ENCODE measurements around the gene CCDC107.
A peak's percentile ranks its signal among the peaks of the same experiment; 100 is the strongest.

CCDC107 gene

DNA sequence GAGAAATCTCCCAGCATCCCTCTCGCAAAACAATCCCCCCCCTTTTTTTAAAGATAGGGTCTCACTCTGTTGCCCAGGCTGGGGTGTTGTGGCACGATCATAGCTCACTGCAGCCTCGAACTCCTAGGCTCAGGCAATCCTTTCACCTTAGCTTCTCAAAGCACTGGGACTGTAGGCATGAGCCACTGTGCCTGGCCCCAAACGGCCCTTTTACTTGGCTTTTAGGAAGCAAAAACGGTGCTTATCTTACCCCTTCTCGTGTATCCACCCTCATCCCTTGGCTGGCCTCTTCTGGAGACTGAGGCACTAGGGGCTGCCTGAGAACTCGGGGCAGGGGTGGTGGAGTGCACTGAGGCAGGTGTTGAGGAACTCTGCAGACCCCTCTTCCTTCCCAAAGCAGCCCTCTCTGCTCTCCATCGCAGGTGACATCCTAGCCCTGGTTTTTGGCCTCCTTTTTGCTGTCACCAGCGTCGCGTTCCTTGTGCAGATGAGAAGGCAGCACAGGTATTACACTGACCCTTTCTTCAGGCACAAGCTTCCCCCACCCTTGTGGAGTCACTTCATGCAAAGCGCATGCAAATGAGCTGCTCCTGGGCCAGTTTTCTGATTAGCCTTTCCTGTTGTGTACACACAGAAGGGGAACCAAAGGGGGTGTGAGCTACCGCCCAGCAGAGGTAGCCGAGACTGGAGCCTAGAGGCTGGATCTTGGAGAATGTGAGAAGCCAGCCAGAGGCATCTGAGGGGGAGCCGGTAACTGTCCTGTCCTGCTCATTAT, 22.4 kb downstream of the CCDC107 start:
- no peak overlapping the region for H3K27ac ChIP-seq (ENCODE audit: low read length)
- peaks cover 42% of the 10 kb centered on the region for H3K36me3 ChIP-seq (ENCODE audit: insufficient read depth, low read depth, low read length)
- H3K9ac ChIP-seq (ENCODE audit: low read depth, low read length): no peak overlapping the region
- H3K9me3 ChIP-seq (ENCODE audit: insufficient read depth, low read depth, low read length): no peaks in the 10 kb centered on the region
- peaks cover 7% of the 10 kb centered on the region for H3K27me3 ChIP-seq (ENCODE audit: insufficient read depth, low read length)
- H3K4me3 ChIP-seq (ENCODE audit: low read length): no peak overlapping the region
- H3K4me1 ChIP-seq (ENCODE audit: insufficient read depth, low read length): peaks cover 6% of the 10 kb centered on the region; the same call in 1 of the 2 replicates

DNA sequence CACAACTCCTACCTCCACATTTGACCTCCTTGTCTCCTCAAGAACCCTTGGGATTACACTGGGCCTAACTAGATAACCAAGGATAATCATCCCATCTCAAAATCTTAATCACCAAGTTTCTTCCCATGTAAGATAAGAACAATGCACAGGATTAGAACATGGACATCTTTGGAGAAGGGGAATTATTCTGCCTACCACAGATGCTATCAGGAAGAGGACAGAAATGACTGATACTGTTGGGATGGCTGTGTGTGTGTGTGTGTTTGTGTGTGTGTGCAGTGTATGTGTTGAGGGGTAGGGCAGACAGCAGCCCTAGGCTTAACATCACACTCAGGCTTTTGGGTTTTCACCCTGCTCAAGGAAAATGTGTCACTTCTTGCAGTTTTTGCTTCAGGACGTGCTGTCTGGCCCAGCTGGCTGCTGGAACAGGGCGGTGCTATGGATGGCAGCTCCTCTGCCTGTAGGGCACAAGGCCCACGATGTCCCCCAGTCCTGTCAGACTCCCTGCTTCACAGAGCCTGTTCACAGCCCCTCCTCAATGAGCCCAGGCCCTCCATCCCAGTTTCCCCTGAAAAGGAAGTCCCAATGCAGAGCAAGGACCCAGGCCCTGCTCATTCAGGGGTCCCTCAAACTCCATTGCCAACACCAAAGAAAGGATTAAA, 23.4 kb downstream of the CCDC107 start:
- no peak overlapping the region for H3K9ac ChIP-seq (ENCODE audit: low read depth, low read length)
- H3K4me1 ChIP-seq (ENCODE audit: insufficient read depth, low read length): peaks cover under 1% of the 10 kb centered on the region; the same call in 1 of the 2 replicates
- no peak overlapping the region for H3K27ac ChIP-seq (ENCODE audit: low read length)
- no peak overlapping the region for H3K4me3 ChIP-seq (ENCODE audit: low read length)
- H3K27me3 ChIP-seq (ENCODE audit: insufficient read depth, low read length): peaks cover 2% of the 10 kb centered on the region; the same call in 1 of the 2 replicates
- peaks cover 52% of the 10 kb centered on the region for H3K36me3 ChIP-seq (ENCODE audit: insufficient read depth, low read depth, low read length)
- no peaks in the 10 kb centered on the region for H3K9me3 ChIP-seq (ENCODE audit: insufficient read depth, low read depth, low read length)

DNA sequence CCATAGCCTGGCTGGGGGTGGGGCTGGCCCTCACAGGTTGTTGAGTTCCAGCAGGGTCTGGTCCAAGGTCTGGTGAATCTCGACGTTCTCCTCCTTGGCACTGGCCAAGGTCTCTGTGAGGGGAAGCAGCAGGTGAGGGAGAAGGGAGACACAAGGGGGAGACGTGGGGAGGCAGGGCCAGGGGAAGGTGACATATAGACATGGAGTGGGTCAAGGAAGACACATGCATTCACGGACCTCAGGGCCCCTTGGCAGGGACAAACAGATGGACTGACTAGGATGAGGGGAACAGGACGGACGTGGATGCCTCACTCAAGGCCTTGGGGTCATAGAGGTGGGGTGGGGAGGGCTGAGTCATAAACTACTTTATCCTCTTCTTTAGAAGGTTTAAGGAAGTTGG, 24.0 kb downstream of the CCDC107 start:
- Histone ChIP-seq H3K27ac (ENCODE audit: low read length) (no peak overlapping the region), H3K36me3 (ENCODE audit: insufficient read depth, low read depth, low read length) (peaks cover 57% of the 10 kb centered on the region), H3K4me3 (ENCODE audit: low read length) (no peak overlapping the region), H3K4me1 (ENCODE audit: insufficient read depth, low read length) (no peaks in the 10 kb centered on the region), H3K27me3 (ENCODE audit: insufficient read depth, low read length) (no peaks in the 10 kb centered on the region), H3K9ac (ENCODE audit: low read depth, low read length) (no peak overlapping the region), H3K9me3 (ENCODE audit: insufficient read depth, low read depth, low read length) (no peaks in the 10 kb centered on the region)

DNA sequence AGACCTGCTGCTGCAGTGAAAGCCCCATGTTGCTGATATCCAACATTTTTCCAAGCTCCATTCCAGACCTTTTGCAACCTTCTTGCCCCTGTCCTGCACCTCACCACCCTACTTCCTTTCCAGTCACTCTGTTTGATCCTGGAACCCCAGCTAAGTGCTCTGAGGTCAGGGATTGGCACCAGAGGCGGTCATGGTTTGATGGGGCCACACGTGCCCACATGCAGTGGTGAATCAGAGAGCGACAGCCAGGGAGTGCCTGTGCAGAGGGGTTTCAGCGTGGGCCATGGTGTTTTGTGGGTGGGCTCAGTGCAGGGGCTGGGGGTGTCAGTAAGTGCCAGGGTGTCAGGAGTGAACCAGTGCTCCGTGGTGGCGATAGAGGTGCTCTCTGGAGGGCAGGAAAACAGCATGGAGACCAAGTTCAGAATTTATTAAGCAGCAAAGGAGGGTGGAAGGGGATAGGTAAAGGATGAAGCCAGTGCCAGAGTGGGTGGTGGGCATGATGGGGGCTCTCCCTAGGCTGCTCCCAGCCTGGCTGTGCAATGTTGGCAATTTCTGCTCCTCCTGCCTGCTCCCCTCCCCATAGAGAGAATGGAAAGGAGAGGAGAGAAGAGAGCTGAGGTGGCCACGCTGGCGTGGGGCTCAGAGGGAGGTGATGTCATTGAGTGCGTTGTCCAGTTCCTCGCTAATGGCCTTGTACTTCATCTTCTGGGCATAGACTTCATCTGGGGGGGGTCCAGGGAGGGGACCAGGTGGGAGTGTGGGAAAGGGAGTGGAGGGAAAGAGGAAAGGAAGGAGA, 24.6 kb downstream of the CCDC107 start:
- H3K36me3 ChIP-seq (ENCODE audit: insufficient read depth, low read depth, low read length): peaks cover 64% of the 10 kb centered on the region
- H3K27me3 ChIP-seq (ENCODE audit: insufficient read depth, low read length): no peaks in the 10 kb centered on the region
- no peak overlapping the region for H3K9ac ChIP-seq (ENCODE audit: low read depth, low read length)
- no peak overlapping the region for H3K4me3 ChIP-seq (ENCODE audit: low read length)
- no peaks in the 10 kb centered on the region for H3K9me3 ChIP-seq (ENCODE audit: insufficient read depth, low read depth, low read length)
- H3K27ac ChIP-seq (ENCODE audit: low read length): no peak overlapping the region
- no peaks in the 10 kb centered on the region; the same call in 1 of the 2 replicates for H3K4me1 ChIP-seq (ENCODE audit: insufficient read depth, low read length)

DNA sequence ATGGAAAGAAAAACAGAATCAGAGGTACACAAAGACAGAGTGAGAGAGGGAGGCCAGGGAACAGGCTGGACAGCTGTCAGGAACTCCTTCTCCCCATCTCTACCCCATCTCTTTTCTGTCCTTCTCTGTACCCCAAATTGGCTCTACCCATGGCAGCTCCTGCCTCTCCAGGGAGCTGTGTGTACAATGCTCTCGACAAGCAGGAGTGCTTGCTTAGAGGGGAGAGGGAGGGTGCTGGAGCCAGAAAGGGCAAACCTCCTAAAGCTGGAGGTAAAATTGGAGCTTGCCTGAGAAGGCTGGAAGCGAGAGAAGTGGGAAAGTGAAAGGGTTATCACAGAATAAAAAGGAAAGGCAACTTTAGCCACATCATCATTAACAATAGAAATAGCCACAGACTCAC, 25.2 kb downstream of the CCDC107 start:
- peaks cover 70% of the 10 kb centered on the region for H3K36me3 ChIP-seq (ENCODE audit: insufficient read depth, low read depth, low read length)
- no peak overlapping the region for H3K9ac ChIP-seq (ENCODE audit: low read depth, low read length)
- H3K4me1 ChIP-seq (ENCODE audit: insufficient read depth, low read length): peaks cover 3% of the 10 kb centered on the region; the same call in 1 of the 2 replicates
- no peak overlapping the region for H3K27ac ChIP-seq (ENCODE audit: low read length)
- no peaks in the 10 kb centered on the region for H3K27me3 ChIP-seq (ENCODE audit: insufficient read depth, low read length)
- H3K4me3 ChIP-seq (ENCODE audit: low read length): no peak overlapping the region
- H3K9me3 ChIP-seq (ENCODE audit: insufficient read depth, low read depth, low read length): no peaks in the 10 kb centered on the region

DNA sequence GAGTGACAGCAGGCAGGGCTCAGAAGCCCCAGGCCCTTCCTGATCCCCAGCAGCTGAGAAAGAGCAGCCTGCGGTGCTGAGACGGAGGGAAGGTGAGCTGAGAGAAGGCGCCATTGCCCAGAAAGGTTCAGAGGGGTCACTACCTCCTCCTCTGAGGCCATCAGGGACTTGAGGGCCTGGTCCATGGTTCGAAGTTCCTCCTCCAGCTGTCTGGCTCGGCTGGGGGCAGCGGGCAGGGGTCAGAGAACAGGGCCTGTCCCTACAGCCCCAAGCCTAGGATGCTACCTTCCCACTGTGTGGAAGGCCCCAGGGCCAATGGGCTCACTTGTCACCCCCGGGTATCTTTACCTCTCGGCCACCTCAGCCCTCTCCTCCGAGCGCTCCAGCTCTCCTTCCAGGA, 26.8 kb downstream of the CCDC107 start:
- H3K27ac ChIP-seq (ENCODE audit: low read length): no peak overlapping the region

DNA sequence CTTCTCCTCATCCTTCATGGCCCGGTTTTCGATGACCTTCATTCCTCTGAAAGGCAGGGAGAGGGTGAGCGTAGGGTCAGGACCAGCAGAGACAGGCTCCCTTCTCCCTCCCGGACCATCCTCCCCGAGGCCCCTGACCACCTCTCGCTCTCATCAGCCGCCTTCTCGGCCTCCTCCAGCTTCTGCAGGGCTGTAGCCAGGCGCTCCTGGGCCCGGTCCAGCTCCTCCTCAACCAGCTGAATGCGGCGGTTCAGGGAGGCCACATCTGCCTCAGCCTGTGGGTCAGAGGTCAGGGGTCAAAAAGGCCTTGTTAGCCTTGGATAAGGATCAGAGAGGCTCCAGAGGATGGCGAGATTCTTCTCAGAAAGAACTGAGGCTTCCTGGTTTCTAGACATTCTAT, 27.4 kb downstream of the CCDC107 start:
- peaks cover 78% of the 10 kb centered on the region for H3K36me3 ChIP-seq (ENCODE audit: insufficient read depth, low read depth, low read length)
- no peak overlapping the region for H3K4me3 ChIP-seq (ENCODE audit: low read length)
- no peaks in the 10 kb centered on the region for H3K27me3 ChIP-seq (ENCODE audit: insufficient read depth, low read length)
- H3K27ac ChIP-seq (ENCODE audit: low read length): no peak overlapping the region
- H3K9me3 ChIP-seq (ENCODE audit: insufficient read depth, low read depth, low read length): no peaks in the 10 kb centered on the region
- H3K4me1 ChIP-seq (ENCODE audit: insufficient read depth, low read length): peaks cover 8% of the 10 kb centered on the region
- H3K9ac ChIP-seq (ENCODE audit: low read depth, low read length): no peak overlapping the region

More for the DNA sequence above, 26.8 kb downstream of the CCDC107 start:
- Histone ChIP-seq H3K36me3 (ENCODE audit: insufficient read depth, low read depth, low read length) (peaks cover 78% of the 10 kb centered on the region), H3K9ac (ENCODE audit: low read depth, low read length) (no peak overlapping the region), H3K4me1 (ENCODE audit: insufficient read depth, low read length) (peaks cover 8% of the 10 kb centered on the region), H3K27me3 (ENCODE audit: insufficient read depth, low read length) (no peaks in the 10 kb centered on the region), H3K9me3 (ENCODE audit: insufficient read depth, low read depth, low read length) (no peaks in the 10 kb centered on the region), H3K4me3 (ENCODE audit: low read length) (no peak overlapping the region)

DNA sequence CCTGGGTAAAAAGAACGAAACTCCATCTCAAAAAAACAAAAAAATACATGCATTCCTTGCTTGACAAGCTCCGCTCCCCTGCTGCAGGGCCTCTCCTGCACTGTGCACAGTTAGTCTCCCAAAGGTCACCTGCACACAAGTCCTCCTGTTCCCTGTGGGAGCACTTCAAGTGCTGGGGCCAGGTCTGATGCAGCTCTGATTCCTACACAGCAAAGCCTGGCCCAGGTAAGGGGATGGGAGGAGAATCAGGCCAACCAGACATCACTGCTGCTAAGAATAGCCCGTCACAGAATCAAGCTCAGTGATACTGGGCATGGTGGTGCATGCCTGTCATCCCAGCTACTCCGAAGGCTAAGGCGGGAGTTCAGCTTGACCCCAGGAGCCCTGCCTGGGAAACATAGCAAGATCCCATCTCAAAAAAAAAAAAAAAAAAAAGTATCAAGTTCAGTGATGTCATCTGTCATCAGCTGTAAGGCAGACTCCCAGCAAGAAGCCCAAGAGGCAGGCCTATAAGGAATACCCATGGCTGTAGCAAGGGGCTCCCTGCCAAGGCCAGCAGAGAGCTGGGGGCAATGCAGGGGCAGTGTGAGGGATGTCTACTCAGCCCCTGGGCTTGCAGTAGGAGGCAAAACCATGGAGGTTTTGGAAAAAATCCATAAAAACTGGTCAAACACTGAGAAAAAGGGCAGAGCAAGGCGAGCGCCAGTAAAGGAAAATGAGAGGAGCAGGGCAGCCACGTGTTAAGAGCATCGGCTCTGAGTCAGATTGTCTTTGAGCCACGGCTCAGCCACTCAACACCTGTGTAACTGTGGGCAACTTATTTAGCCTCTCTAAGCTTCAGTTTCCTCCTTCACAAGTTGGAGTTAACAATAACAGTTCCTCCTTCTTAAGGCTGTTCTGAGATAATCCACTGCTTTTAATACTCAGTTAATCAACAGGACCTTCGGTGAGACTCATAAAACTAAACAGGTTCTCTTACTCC, 28.4 kb downstream of the CCDC107 start:
- H3K27ac ChIP-seq (ENCODE audit: low read length): no peak overlapping the region
- no peaks in the 10 kb centered on the region for H3K9me3 ChIP-seq (ENCODE audit: insufficient read depth, low read depth, low read length)
- H3K4me3 ChIP-seq (ENCODE audit: low read length): no peak overlapping the region
- H3K4me1 ChIP-seq (ENCODE audit: insufficient read depth, low read length): peaks cover 11% of the 10 kb centered on the region
- no peaks in the 10 kb centered on the region for H3K27me3 ChIP-seq (ENCODE audit: insufficient read depth, low read length)
- H3K36me3 ChIP-seq (ENCODE audit: insufficient read depth, low read depth, low read length): peaks cover 76% of the 10 kb centered on the region
- H3K9ac ChIP-seq (ENCODE audit: low read depth, low read length): no peak overlapping the region

DNA sequence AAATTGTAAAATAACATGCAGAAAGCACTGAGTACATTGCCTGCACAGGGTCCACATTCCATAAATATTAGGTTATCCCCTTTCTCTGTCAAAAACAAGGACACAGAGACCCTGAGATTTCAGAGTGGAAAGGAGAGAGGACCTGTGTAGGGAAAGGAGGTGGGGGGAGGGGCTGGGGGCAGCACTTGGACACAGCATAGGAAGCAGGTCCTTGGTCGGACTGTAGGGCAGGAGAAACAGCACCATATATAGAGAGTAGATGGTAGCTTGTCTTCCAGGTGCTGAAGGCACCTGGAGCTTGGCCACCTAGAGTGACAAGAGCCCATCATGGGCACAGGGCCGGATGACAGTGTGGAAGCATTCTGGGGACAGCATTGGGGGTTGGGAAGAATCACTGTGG, 29.2 kb downstream of the CCDC107 start:
- no peak overlapping the region; the same call in 1 of the 2 replicates for H3K4me3 ChIP-seq (ENCODE audit: low read length)
- peaks cover 11% of the 10 kb centered on the region for H3K4me1 ChIP-seq (ENCODE audit: insufficient read depth, low read length)
- no peaks in the 10 kb centered on the region for H3K27me3 ChIP-seq (ENCODE audit: insufficient read depth, low read length)
- H3K9ac ChIP-seq (ENCODE audit: low read depth, low read length): no peak overlapping the region
- no peaks in the 10 kb centered on the region for H3K9me3 ChIP-seq (ENCODE audit: insufficient read depth, low read depth, low read length)
- H3K36me3 ChIP-seq (ENCODE audit: insufficient read depth, low read depth, low read length): peaks cover 68% of the 10 kb centered on the region
- no peak overlapping the region for H3K27ac ChIP-seq (ENCODE audit: low read length)

DNA sequence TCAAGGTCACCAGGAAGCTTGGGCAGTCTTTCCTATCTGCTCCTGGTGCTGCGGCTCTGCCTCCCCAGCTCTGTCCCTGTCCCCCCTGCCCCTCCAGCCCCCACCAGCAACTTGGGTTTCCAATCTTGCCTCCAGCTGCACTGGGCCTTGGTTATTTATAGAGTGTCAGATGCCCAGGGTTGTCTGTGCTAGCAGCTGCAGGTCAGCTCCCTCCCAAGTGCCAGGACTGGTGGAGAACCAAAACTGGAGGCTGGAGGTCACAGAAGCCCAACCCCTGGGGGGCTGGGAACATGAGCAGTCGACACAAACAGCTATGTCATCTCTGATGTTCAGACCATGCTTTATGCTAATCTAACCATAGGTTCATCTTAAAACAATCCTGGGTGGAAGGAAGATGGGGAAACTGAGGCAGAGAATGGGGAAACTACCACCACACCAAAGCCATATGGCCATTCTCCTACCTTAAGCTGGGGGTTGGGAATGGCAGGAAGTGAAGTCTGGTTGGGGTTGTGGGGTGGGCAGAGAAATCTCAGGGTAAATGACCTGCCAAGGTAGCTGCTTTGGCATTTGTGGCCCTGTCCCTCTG, 30.0 kb downstream of the CCDC107 start:
- Histone ChIP-seq H3K27ac (ENCODE audit: low read length) (no peak overlapping the region), H3K9ac (ENCODE audit: low read depth, low read length) (peak overlapping the region; percentile 94; the same call in 1 of the 2 replicates), H3K9me3 (ENCODE audit: insufficient read depth, low read depth, low read length) (no peaks in the 10 kb centered on the region), H3K27me3 (ENCODE audit: insufficient read depth, low read length) (no peaks in the 10 kb centered on the region), H3K36me3 (ENCODE audit: insufficient read depth, low read depth, low read length) (peaks cover 61% of the 10 kb centered on the region), H3K4me3 (ENCODE audit: low read length) (peak overlapping the region; percentile 87), H3K4me1 (ENCODE audit: insufficient read depth, low read length) (peaks cover 11% of the 10 kb centered on the region)

All from iPS-20b (cell line).